ENCODE measurements around the gene GFRA1.

DNA sequence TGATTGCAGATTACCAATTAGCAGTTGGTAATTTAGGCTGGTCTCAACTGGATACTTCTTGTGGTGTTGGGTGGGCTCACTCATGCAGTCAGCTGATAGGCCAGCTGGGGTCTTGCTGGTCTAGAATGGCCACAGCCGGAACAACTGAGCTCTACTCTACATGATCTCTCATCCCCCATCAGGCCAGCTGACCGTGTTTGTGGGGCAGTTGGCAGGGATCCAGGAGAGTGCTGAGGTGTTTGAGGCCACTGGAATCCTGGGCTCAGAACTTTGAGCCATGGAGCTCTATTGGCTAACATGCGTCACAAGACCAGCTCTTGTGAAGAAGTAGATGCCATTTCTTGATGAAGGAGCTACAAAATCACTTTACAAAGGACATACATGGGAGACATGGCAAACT is 242.4 kb downstream of the GFRA1 start:
- TF ChIP-seq CTCF (IDR thresholded peaks at IDR 0.05; ENCODE audit: insufficient read depth, low read length, poor library complexity, severe bottlenecking) (no peak), EZH2phosphoT487 (conservative IDR thresholded peaks at IDR 0.05; ENCODE audit: low read length) (no peak)
